PC-3 (cell line): ENCODE results near the gene IFI27L2. TPM values are rescaled to one million over a fixed set of nuclear protein-coding genes. Genes with fewer than 3 reads are reported as not detected.

Experiments used
- ATAC-seq: fragments of 200-7000 bp; cut with Tn5 transposase; 2 replicates; pipeline ENCODE4 v1.9.1; 2020; ENCODE audit warnings: mild to moderate bottlenecking, moderate library complexity
- BruUV-seq: library from RNA; stranded (reverse); fragments of 400-500 nt; replicated peaks from 2 replicates; lab custom pipeline; 2021; lab: Mats Ljungman, UMichigan
- CTCF ChIA-PET: fragments of 300-600 bp; sonication (Branson Sonifier 250); formaldehyde crosslinking; loops from one replicate; lab custom pipeline; 2022; ENCODE audit warnings: antibody characterized with exemption; lab: Charles Lee
- POLR2A ChIA-PET: fragments of 300-600 bp; sonication (Branson Sonifier 250); formaldehyde crosslinking; loops from one replicate; lab custom pipeline; 2022; ENCODE audit warnings: antibody characterized with exemption; ENCODE audit not compliant: unreplicated experiment; lab: Charles Lee
- DNase-seq: peaks from one replicate; pipeline ENCODE4 v3.0.0-alpha.2; 2015
- H2AFZ ChIP-seq: fragments of 300-600 bp; sonication (generic); 2 replicates; pipeline ENCODE4 v1.6.0; 2016; ENCODE audit warnings: antibody characterized with exemption, low read length
- H3F3A ChIP-seq: fragments of 300-600 bp; sonication (generic); one replicate; pipeline ENCODE4 v1.6.0; 2017; ENCODE audit warnings: antibody characterized with exemption, low read length, control low read depth, mild to moderate bottlenecking; ENCODE audit not compliant: unreplicated experiment
- H3K27ac ChIP-seq: fragments of 300-600 bp; sonication (generic); 2 replicates; pipeline ENCODE4 v1.5.1; 2016; ENCODE audit warnings: mild to moderate bottlenecking, low read length
- H3K27me3 ChIP-seq: fragments of 300-600 bp; sonication (generic); 2 replicates; pipeline ENCODE4 v1.6.1; 2016; ENCODE audit warnings: low read length, mixed read lengths
- H3K36me3 ChIP-seq: fragments of 300-600 bp; sonication (generic); 2 replicates; pipeline ENCODE4 v1.6.1; 2016; ENCODE audit warnings: low read depth, mixed run types, low read length, mixed read lengths
- H3K4me1 ChIP-seq: fragments of 300-600 bp; sonication (generic); 2 replicates; pipeline ENCODE4 v1.5.1; 2016; ENCODE audit warnings: low read length; ENCODE audit not compliant: insufficient read depth
- H3K4me2 ChIP-seq: fragments of 300-600 bp; sonication (generic); 2 replicates; pipeline ENCODE4 v1.6.0; 2016; ENCODE audit warnings: low read length
- H3K4me3 ChIP-seq: fragments of 300-600 bp; sonication (generic); 2 replicates; pipeline ENCODE4 v1.5.1; 2016; ENCODE audit warnings: mild to moderate bottlenecking, low read length, mixed read lengths
- H3K79me2 ChIP-seq: fragments of 300-600 bp; sonication (generic); 2 replicates; pipeline ENCODE4 v1.6.1; 2017; ENCODE audit warnings: low read length, mixed read lengths
- H3K9ac ChIP-seq: fragments of 300-600 bp; sonication (generic); 2 replicates; pipeline ENCODE4 v1.6.0; 2016; ENCODE audit warnings: mild to moderate bottlenecking, low read length
- H3K9me2 ChIP-seq: fragments of 300-600 bp; sonication (generic); replicated peaks from 2 replicates; pipeline ENCODE4 v1.6.1; 2016; ENCODE audit warnings: mixed run types, low read length, mixed read lengths
- H3K9me3 ChIP-seq: fragments of 300-600 bp; sonication (generic); 2 replicates; pipeline ENCODE4 v1.6.1; 2016; ENCODE audit warnings: low read length, mixed read lengths
- H4K20me1 ChIP-seq: fragments of 300-600 bp; sonication (generic); 2 replicates; pipeline ENCODE4 v1.6.1; 2016; ENCODE audit warnings: low read length, mixed read lengths
- CTCF ChIP-seq: fragments of 300-600 bp; sonication (generic); conservative IDR thresholded peaks from 2 replicates; pipeline ENCODE4 v1.5.1; 2017; ENCODE audit warnings: antibody characterized with exemption, low read depth, mild to moderate bottlenecking, low read length
- EZH2 ChIP-seq: fragments of 300-600 bp; sonication (generic); IDR thresholded peaks from one replicate; pipeline ENCODE4 v1.6.1; 2017; ENCODE audit warnings: antibody characterized with exemption, mild to moderate bottlenecking, low read length; ENCODE audit not compliant: unreplicated experiment
- EZH2phosphoT487 ChIP-seq: fragments of 300-600 bp; sonication (generic); IDR thresholded peaks from 2 replicates; pipeline ENCODE4 v1.6.1; 2018; ENCODE audit warnings: mild to moderate bottlenecking, antibody characterized with exemption, low read length, borderline replicate concordance
- intact Hi-C: fragments of 100-400 bp; cut with micrococcal nuclease; formaldehyde crosslinking; loops from 2 replicates; pipeline ENCODE4 v1.9.0; 2023
- total RNA-seq: library from RNA; depleted of rRNA; stranded (reverse); fragments of >200 nt; gene quantifications from 2 replicates; pipeline ENCODE4 v1.2.3, GENCODE V29; 2014

Gene IFI27L2
- total RNA-seq, 1 experiment from 2014 or later: 42.7 TPM

- intact Hi-C loops: no loop called here
- Histone ChIP-seq H3K36me3 (no peaks in the 10 kb centered on the region), H3K9me2 (no peaks in the 10 kb centered on the region), H3F3A (no peaks in the 10 kb centered on the region), H3K27me3 (no peaks in the 10 kb centered on the region), H3K27ac (no peak overlapping the region), H3K4me3 (no peak overlapping the region), H3K79me2 (no peaks in the 10 kb centered on the region), H3K9ac (no peak overlapping the region), H3K9me3 (no peaks in the 10 kb centered on the region), H3K4me2 (no peak overlapping the region), H2AFZ (no peak overlapping the region), H4K20me1 (no peaks in the 10 kb centered on the region), H3K4me1 (peaks cover under 1% of the 10 kb centered on the region; the same call in 1 of the 2 replicates)
- BruUV-seq: no TSS peak
- no peak for ATAC-seq
- CTCF ChIA-PET: no interaction called here
- POLR2A ChIA-PET: no interaction called here
- no peak for TF ChIP-seq EZH2
- no peak for DNase-seq
These were observed 5.5 kb downstream of the IFI27L2 start for GRCh38 chr14:94123868-94124267.

- no peaks in the 10 kb centered on the region for H3K4me1 ChIP-seq
- no peak for DNase-seq
- no peaks in the 10 kb centered on the region for H3K27me3 ChIP-seq
- H3K79me2 ChIP-seq: no peaks in the 10 kb centered on the region
- no peak for ATAC-seq
- no peak overlapping the region for H3K27ac ChIP-seq
- POLR2A ChIA-PET: no interaction called here
- H2AFZ ChIP-seq: no peak overlapping the region
- H3K4me3 ChIP-seq: no peak overlapping the region
- no peak overlapping the region for H3K4me2 ChIP-seq
- H3K9me2 ChIP-seq: no peaks in the 10 kb centered on the region
- no peaks in the 10 kb centered on the region for H3K9me3 ChIP-seq
- no peak for TF ChIP-seq CTCF
- TF ChIP-seq EZH2phosphoT487: no peak
- TF ChIP-seq EZH2: no peak
- H3F3A ChIP-seq: no peaks in the 10 kb centered on the region
- H3K9ac ChIP-seq: no peak overlapping the region
- CTCF ChIA-PET: no interaction called here
- no peaks in the 10 kb centered on the region for H4K20me1 ChIP-seq
- intact Hi-C loops: no loop called here
- H3K36me3 ChIP-seq: no peaks in the 10 kb centered on the region
- BruUV-seq: no TSS peak
These were observed 6.1 kb downstream of the IFI27L2 start for GRCh38 chr14:94123296-94123695.

- BruUV-seq: no TSS peak
- no peak overlapping the region for H2AFZ ChIP-seq
- H3K4me1 ChIP-seq: no peaks in the 10 kb centered on the region
- intact Hi-C loops: no loop called here
- H3K36me3 ChIP-seq: no peaks in the 10 kb centered on the region
- TF ChIP-seq CTCF (no peak), EZH2 (no peak), EZH2phosphoT487 (no peak)
- no peak overlapping the region for H3K4me2 ChIP-seq
- H3K9ac ChIP-seq: no peak overlapping the region
- no peak overlapping the region for H3K4me3 ChIP-seq
- no peak overlapping the region for H3K27ac ChIP-seq
- DNase-seq (no peak), ATAC-seq (no peak)
- no peaks in the 10 kb centered on the region for H3K27me3 ChIP-seq
- H3K79me2 ChIP-seq: no peaks in the 10 kb centered on the region
- POLR2A ChIA-PET: no interaction called here
- CTCF ChIA-PET: no interaction called here
- no peaks in the 10 kb centered on the region for H3F3A ChIP-seq
- H3K9me2 ChIP-seq: no peaks in the 10 kb centered on the region
- H4K20me1 ChIP-seq: no peaks in the 10 kb centered on the region
- no peaks in the 10 kb centered on the region for H3K9me3 ChIP-seq
These were observed 7.0 kb downstream of the IFI27L2 start for GRCh38 chr14:94122438-94122837.
